ENCODE measurements around the gene MZT2A.
"Not testable (repeated sequence)": the region's sequence is repeated elsewhere in the genome, so short reads cannot be mapped to it uniquely, and the experiment has no call there.

- not testable (repeated sequence) for TF ChIP-seq CTCF (IDR thresholded peaks at IDR 0.05); POLR2AphosphoS5 (IDR thresholded peaks at IDR 0.05; ENCODE audit: insufficient read depth in 1 of 2, low read depth in 1 of 2)
These were observed 20.6 kb downstream of the MZT2A start for GRCh38 chr2:131471624-131472023.
